Stimulated activated CD4-positive, alpha-beta T cell treated with anti-CD3 and anti-CD28 coated beads, Interleukin-4, amount 100 ng/mL, for 1 hour (primary cell): ENCODE measurements around the gene THSD4.

ENCODE experiments used
- DNase-seq: peaks from one replicate; pipeline ENCODE4 v3.0.0-alpha.2; 2020

THSD4 gene

GRCh38 chr15:71469413-71469812, 354.1 kb downstream of the THSD4 start:
- no peak for DNase-seq

- no peak for DNase-seq
Measured at GRCh38 chr15:71471347-71471746, 356.1 kb downstream of the THSD4 start.

- no peak for DNase-seq
Measured at GRCh38 chr15:71472566-71472965, 357.3 kb downstream of the THSD4 start.

GRCh38 chr15:71473751-71474150, 358.5 kb downstream of the THSD4 start:
- no peak for DNase-seq

GRCh38 chr15:71476823-71477222, 361.6 kb downstream of the THSD4 start:
- no peak for DNase-seq

GRCh38 chr15:71480556-71480955, 365.3 kb downstream of the THSD4 start:
- no peak for DNase-seq

- DNase-seq, result no peak
Measured at GRCh38 chr15:71484080-71484479, 368.8 kb downstream of the THSD4 start.

- DNase-seq, result no peak
Measured at GRCh38 chr15:71485094-71485693, 369.9 kb downstream of the THSD4 start.

- DNase-seq, result no peak
Measured at GRCh38 chr15:71489570-71489969, 374.3 kb downstream of the THSD4 start.

- DNase-seq, result no peak
Measured at GRCh38 chr15:71493526-71493925, 378.3 kb downstream of the THSD4 start.

GRCh38 chr15:71494563-71495397, 379.5 kb downstream of the THSD4 start:
- no peak for DNase-seq

GRCh38 chr15:71495398-71495780, 380.1 kb downstream of the THSD4 start:
- DNase-seq, result no peak

- DNase-seq, result no peak
Measured at GRCh38 chr15:71496336-71496955, 381.2 kb downstream of the THSD4 start.

GRCh38 chr15:71501344-71502076, 386.2 kb downstream of the THSD4 start:
- DNase-seq, result no peak

GRCh38 chr15:71502077-71502432, 386.8 kb downstream of the THSD4 start:
- no peak for DNase-seq

- DNase-seq, result no peak
Measured at GRCh38 chr15:71505962-71506361, 390.7 kb downstream of the THSD4 start.

GRCh38 chr15:71506946-71507345, 391.7 kb downstream of the THSD4 start:
- no peak for DNase-seq

- no peak for DNase-seq
Measured at GRCh38 chr15:71508081-71508682, 392.9 kb downstream of the THSD4 start.

- no peak for DNase-seq
Measured at GRCh38 chr15:71509139-71509538, 393.9 kb downstream of the THSD4 start.

GRCh38 chr15:71510763-71511162, 395.5 kb downstream of the THSD4 start:
- no peak for DNase-seq

GRCh38 chr15:71511796-71512681, 396.8 kb downstream of the THSD4 start:
- DNase-seq, result no peak

- DNase-seq, result no peak
Measured at GRCh38 chr15:71512682-71513006, 397.4 kb downstream of the THSD4 start.
